Germinal center (tissue), 1 donor: Measurements from ENCODE around the gene TM6SF1.
"Not testable (repeated sequence)": the region's sequence is repeated elsewhere in the genome, so short reads cannot be mapped to it uniquely, and the experiment has no call there.

ENCODE experiments used
- DNase-seq: peaks from one replicate; pipeline ENCODE4 v3.0.0; 2012; ENCODE audit warnings: mixed read lengths, low spot score

TM6SF1 gene

DNA sequence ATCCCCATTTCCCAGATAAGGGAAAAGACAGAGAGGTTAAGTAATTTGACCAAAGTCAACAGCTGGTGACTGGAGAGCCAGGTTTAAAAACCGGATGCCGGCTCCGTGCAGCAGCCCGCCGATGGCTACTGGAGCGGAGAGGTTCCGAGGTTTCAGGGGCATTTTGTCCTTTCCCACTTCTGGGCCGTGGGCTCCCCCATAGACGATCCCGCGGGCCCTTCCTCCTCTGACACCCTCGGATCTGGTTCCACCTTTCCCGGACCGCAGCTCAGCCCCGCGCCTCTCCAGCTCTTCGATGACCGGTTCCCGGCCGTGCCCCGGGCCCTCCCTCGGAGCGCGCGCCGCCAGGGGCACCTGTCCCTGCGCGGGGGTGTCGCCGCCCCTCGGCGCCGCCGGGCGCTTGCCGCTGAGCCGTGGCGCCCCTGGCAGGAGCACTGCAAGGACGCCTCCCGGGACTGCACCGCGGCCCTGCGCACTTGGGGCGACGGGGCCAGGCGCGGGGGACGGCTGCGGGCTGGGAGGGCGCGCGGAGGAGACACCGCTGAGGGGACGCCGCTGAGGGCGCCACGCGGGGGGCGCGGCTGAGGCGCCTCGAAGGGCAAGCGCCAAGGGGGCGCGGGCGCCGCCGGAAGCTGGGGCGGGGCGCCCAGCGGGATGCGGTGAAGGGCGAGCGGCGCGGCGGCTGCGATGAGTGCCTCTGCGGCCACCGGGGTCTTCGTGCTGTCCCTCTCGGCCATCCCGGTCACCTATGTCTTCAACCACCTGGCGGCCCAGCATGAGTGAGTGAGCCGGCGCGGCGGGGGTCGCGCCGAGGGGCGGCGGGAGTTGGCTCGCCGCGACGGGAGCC, at the start of gene TM6SF1:
Gene TM6SF1, plus strand, starts transcription at position 652 of the 847 bp plus-strand sequence. Its CDS starts 36 bp downstream, at position 688.
- DNase-seq, result peak; percentile 25

DNA sequence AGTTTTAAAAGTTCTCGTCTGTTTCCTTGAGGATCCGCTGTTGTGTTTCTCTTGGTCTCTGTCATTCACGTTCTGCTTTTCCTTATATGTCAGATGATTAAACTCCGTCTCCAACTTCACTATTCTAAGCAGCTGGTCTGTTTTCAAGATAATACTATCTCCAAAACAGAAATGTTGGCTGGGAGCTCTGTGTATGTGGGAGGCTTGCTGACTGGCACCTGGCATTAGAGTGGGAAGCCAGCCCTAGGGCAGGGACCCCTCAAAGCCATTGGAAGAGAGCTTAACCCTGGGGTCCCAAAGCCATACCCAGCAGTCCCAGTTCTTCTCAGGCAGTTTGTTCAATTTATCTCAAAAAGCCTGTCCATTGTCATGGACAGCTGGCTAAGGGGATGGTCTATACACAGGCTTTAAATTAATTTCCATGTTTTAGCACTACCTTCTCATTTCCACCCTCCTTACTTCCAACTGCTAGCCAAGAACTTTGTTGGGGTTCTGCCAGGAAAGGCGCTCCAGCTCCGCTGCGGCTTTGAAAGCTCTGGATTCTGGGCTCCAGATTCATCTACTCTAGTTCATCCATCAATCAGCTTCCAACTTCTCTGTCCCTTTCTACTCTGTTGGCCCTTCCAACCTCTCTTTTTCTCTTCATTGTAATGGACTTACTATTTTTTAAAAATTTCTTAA, 49.6 kb upstream of the TM6SF1 start:
- DNase-seq, result no peak

GRCh38 chr15:83061680-83062079, 45.8 kb upstream of the TM6SF1 start:
- no peak for DNase-seq

GRCh38 chr15:83062768-83063180, 44.7 kb upstream of the TM6SF1 start:
- peak; percentile 24 for DNase-seq

DNA sequence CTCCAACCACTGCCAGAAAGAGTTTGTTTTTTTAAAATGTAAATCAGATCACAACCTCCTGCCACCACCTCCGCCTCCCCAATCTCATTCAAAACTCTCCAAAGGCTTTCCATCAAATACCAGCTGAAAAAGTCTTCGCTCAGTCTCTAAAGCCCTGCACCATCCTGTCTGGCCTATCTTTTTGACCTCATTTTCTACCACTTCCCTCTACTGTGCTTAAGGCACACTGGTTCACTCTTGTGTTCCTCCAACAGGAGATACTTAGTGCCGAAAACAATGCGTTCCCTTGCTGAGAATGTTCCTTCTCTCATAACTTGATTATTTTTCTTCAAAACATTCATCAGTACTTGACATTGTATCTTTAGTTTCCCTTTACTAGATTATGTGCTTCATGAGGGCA, 43.9 kb upstream of the TM6SF1 start:
- no peak for DNase-seq

DNA sequence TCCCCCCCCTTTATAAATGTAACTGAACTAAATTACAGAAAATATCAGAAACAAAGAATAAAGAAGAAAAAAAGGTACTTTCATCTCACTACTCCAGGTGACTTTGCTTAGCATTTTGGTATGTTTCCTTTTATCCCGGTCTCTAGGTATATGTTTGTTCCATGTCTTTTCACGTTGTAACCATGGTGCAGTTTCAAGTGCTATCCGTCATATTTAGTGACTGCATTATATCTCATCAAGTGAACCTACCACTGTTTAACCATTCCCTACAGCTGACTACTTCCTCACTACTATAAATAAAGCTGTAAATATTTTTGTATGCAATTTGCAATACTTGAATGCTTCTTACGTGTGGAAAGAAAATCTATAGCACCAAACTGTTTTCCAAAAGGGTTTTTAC, 42.6 kb upstream of the TM6SF1 start:
- peak; percentile 14 for DNase-seq

DNA sequence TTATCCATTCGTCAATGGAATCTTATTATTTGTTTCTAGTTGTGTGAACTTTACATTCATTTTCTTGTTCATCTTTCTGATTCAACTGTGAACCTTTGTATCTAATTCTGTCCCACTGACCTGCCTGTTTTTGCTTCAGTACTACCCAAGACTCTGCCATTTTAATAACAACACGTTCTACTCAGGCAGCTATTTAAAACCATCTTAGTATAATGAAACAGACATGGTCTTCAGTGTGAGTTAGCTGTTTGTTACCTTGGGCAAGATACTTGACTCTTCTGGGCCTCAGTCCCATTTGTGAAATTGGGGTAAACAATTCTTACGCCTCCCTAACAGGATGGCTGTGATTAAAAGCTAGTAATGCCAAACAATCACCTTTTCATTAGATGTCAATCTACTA, 42.0 kb upstream of the TM6SF1 start:
- no peak for DNase-seq

DNA sequence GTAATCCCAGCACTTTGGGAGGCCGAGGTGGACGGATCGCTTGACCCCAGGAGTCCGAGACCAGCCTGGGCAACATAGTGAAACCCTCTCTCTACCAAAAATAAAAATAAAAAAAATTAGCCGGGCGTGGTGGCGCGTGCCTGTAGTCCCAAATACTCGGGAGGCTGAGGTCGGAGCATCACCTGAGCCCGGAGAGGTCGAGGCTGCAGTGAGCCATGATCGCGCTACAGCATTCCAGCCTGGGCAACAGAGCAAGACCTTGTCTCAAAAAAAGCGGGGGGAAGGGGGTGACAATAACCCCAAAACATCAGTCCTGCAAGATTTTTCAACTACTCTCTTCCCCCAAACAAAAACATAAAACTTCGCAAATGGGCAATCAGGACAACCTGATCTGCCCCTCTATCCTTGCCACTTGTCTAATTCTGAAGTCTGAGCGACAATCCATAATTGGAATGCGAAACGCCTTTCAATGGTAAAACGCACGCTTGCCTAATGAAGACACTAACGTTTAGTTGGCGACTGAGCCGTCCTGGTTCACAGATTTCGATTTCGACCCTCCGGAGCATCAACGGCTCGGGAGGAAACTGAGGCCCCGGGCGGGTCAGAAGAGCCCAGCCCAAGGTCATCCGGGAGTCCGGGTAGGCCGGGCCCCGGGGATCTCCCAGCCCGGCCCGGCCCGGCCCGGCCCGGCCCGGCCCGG, 41.3 kb upstream of the TM6SF1 start:
- no peak for DNase-seq

- peak; percentile 95 for DNase-seq
These were observed 40.5 kb upstream of the TM6SF1 start, which contains the start of gene BTBD1 for GRCh38 chr15:83066734-83067637. Gene BTBD1, minus strand, starts transcription at chr15:83067252. Its CDS starts 101 bp downstream, at chr15:83067151.

GRCh38 chr15:83067638-83067962, 39.8 kb upstream of the TM6SF1 start:
- no peak for DNase-seq

GRCh38 chr15:83068054-83068453, 39.4 kb upstream of the TM6SF1 start:
- DNase-seq, result no peak

GRCh38 chr15:83069211-83069642, 38.2 kb upstream of the TM6SF1 start:
- not testable (repeated sequence) for DNase-seq

- DNase-seq, result no peak
These were observed 29.8 kb upstream of the TM6SF1 start for GRCh38 chr15:83077491-83078230.

DNA sequence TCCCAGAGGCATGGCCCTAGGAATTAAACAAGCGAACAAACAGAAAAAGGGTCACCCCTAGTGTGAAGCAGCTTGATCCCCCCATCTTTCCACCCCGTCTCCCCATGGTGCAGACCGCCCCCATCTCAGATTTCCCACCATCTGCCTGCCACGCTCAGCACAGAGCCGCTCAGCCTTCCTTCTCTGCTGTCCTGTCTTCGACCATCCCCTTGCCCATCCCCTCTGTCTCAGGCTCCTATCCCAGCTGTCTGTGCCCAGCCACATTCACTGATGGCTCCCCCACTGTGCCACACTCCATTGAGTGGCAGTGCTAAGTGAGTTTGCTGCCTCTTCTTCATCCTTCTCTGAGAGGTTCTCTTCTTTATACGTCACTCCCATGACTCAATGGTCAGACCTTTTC, 28.7 kb upstream of the TM6SF1 start:
- no peak for DNase-seq

GRCh38 chr15:83081256-83082014, 26.0 kb upstream of the TM6SF1 start:
- DNase-seq, result no peak

- DNase-seq, result no peak
These were observed 24.6 kb upstream of the TM6SF1 start for GRCh38 chr15:83082730-83083386.

DNA sequence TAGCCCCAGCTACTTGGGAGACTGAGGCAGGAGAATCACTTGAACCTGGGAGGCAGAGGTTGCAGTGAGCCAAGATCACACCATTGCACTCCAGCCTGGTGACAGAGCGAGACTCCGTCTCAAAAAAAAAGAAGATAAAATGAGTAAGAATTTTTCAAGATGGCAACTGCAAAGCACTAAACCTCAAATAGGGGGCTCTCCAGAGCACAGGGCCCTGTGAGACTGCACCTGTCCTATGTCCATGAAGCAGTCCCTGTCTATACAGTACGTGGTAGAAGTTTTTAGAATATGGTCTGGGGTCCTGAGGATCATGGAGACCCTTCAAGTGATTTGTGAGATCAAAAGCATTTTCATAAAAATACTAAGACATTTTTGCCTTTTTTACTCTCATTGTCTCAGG, 22.0 kb upstream of the TM6SF1 start:
- DNase-seq, result not testable (repeated sequence)

- DNase-seq, result not testable (repeated sequence)
These were observed 21.4 kb upstream of the TM6SF1 start for GRCh38 chr15:83085864-83086552.

DNA sequence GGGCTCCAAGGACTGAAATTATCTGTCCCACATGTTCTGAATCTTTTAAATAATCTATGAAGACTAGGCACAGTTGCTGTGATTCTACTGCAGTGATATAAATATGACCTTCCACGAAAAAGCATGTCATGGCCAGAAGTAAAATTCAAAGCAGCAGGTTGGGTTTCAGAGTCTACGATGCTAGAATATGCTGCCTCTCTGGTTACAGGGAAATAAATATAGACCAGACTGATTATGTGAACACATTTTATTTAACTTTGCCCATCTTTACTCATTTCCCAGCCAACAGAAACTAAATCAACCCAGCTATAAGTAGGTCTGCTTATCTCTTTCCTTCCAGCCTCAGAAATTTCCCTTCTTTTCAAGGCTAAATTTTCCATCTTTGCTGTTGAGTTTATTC, 19.9 kb upstream of the TM6SF1 start:
- DNase-seq, result no peak
